ENCODE data around the gene RALBP1.
"Not testable (repeated sequence)": the region's sequence is repeated elsewhere in the genome, so short reads cannot be mapped to it uniquely, and the experiment has no call there.

GRCh38 chr18:9430315-9430714 lies 45.0 kb upstream of the RALBP1 start:
- TF ChIP-seq POLR2A (IDR thresholded peaks at IDR 0.05), result not testable (repeated sequence)
- TF ChIP-seq, protein P1, sequence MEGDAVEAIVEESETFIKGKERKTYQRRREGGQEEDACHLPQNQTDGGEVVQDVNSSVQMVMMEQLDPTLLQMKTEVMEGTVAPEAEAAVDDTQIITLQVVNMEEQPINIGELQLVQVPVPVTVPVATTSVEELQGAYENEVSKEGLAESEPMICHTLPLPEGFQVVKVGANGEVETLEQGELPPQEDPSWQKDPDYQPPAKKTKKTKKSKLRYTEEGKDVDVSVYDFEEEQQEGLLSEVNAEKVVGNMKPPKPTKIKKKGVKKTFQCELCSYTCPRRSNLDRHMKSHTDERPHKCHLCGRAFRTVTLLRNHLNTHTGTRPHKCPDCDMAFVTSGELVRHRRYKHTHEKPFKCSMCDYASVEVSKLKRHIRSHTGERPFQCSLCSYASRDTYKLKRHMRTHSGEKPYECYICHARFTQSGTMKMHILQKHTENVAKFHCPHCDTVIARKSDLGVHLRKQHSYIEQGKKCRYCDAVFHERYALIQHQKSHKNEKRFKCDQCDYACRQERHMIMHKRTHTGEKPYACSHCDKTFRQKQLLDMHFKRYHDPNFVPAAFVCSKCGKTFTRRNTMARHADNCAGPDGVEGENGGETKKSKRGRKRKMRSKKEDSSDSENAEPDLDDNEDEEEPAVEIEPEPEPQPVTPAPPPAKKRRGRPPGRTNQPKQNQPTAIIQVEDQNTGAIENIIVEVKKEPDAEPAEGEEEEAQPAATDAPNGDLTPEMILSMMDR (IDR thresholded peaks at IDR 0.05), result not testable (repeated sequence)
